ENCODE data around the gene RIPOR3. TPM values are rescaled to one million over a fixed set of nuclear protein-coding genes. Genes with fewer than 3 reads are reported as not detected.

The RIPOR3 gene
- total and polyA plus RNA-seq, 9 of the 15 experiments (the other 6 are each of a cell fraction or from before 2014, with no cell fraction given), result 3.3 to 62.7 (median 21.4) TPM

DNA sequence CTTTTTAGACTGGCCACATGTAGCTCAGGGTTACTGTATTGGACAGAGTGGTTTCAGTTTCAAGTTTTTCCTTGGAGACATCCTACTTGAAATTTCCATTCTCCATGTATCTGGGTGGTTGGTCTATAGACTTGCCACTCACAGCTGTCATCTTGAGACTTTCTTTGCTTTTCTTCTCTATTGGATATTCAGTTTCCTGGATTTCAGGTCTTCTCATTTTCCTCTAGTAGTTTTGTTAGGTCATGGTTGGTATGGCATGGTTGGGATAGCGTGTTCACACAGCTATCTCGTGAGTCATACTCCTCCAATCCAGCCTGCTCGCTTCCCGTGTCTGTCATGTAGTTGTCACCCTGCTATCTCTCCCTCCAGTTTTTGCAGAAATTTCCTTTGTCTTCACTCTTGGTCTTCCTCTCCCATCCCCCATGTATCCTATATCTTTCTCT lies 132.8 kb downstream of the RIPOR3 start (continued):
- TF ChIP-seq, protein P1, sequence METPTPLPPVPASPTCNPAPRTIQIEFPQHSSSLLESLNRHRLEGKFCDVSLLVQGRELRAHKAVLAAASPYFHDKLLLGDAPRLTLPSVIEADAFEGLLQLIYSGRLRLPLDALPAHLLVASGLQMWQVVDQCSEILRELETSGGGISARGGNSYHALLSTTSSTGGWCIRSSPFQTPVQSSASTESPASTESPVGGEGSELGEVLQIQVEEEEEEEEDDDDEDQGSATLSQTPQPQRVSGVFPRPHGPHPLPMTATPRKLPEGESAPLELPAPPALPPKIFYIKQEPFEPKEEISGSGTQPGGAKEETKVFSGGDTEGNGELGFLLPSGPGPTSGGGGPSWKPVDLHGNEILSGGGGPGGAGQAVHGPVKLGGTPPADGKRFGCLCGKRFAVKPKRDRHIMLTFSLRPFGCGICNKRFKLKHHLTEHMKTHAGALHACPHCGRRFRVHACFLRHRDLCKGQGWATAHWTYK (CRISPR knock-in tag; IDR thresholded peaks at IDR 0.05), result no peak
- TF ChIP-seq TCF7 (IDR thresholded peaks at IDR 0.05; ENCODE audit: borderline replicate concordance) (no peak), PHF20 (IDR thresholded peaks at IDR 0.05; ENCODE audit: partially characterized antibody) (no peak), CBFA2T3 (IDR thresholded peaks at IDR 0.05) (peak; percentile 87), ETS2 (tag; IDR thresholded peaks at IDR 0.05; ENCODE audit: borderline replicate concordance, poor library complexity, severe bottlenecking) (no peak), GTF2E2 (tag; IDR thresholded peaks at IDR 0.05) (no peak), ZNF699 (CRISPR knock-in tag; IDR thresholded peaks at IDR 0.05; ENCODE audit: insufficient replicate concordance) (no peak), FOXK2 (conservative IDR thresholded peaks at IDR 0.05 in 1 of 2, IDR thresholded peaks at IDR 0.05 in 1 of 2; ENCODE audit: low read depth in 2 of 2) (peak; percentile 44 to 48; a peak in 2 of 4 replicates), ZNF175 (CRISPR knock-in tag; IDR thresholded peaks at IDR 0.05; ENCODE audit: low read depth) (no peak), SNRNP70 (optimal IDR thresholded peaks at IDR 0.05; ENCODE audit: low read depth, low read length) (no peak), BRD9 (IDR thresholded peaks at IDR 0.05; ENCODE audit: low read depth, partially characterized antibody) (peak; percentile 54), U2AF2 (optimal IDR thresholded peaks at IDR 0.05; ENCODE audit: low read depth, low read length) (no peak), EP400 (IDR thresholded peaks at IDR 0.05) (peak; percentile 67), SMARCB1 (IDR thresholded peaks at IDR 0.05; ENCODE audit: insufficient read length, low read depth) (no peak), HEY1 (CRISPR knock-in tag; IDR thresholded peaks at IDR 0.05; ENCODE audit: borderline replicate concordance) (no peak), ZNF668 (CRISPR knock-in tag; IDR thresholded peaks at IDR 0.05) (no peak), ZNF778 (CRISPR knock-in tag; IDR thresholded peaks at IDR 0.05) (no peak), KLF10 (CRISPR knock-in tag; IDR thresholded peaks at IDR 0.05) (no peak), DPF2 (IDR thresholded peaks at IDR 0.05) (peak; percentile 92), MTA3 (IDR thresholded peaks at IDR 0.05; ENCODE audit: borderline replicate concordance) (0 out of 2 replicates have a peak, but pooled peaks have one; percentile 36), KDM5B (IDR thresholded peaks at IDR 0.05; ENCODE audit: insufficient replicate concordance, low read depth, low read length) (no peak), SMARCC2 (IDR thresholded peaks at IDR 0.05; ENCODE audit: low read depth) (peak; percentile 45), MXI1 (IDR thresholded peaks at IDR 0.05; ENCODE audit: low read depth, low read length) (no peak), PHB (CRISPR knock-in tag; IDR thresholded peaks at IDR 0.05) (no peak), CXXC5 (CRISPR knock-in tag; IDR thresholded peaks at IDR 0.05) (peak; percentile 20; the same call in 1 of the 2 replicates)
- TF ChIP-seq, protein P2, sequence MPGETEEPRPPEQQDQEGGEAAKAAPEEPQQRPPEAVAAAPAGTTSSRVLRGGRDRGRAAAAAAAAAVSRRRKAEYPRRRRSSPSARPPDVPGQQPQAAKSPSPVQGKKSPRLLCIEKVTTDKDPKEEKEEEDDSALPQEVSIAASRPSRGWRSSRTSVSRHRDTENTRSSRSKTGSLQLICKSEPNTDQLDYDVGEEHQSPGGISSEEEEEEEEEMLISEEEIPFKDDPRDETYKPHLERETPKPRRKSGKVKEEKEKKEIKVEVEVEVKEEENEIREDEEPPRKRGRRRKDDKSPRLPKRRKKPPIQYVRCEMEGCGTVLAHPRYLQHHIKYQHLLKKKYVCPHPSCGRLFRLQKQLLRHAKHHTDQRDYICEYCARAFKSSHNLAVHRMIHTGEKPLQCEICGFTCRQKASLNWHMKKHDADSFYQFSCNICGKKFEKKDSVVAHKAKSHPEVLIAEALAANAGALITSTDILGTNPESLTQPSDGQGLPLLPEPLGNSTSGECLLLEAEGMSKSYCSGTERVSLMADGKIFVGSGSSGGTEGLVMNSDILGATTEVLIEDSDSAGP (CRISPR knock-in tag; IDR thresholded peaks at IDR 0.05), result no peak
- TF ChIP-seq, protein P3, sequence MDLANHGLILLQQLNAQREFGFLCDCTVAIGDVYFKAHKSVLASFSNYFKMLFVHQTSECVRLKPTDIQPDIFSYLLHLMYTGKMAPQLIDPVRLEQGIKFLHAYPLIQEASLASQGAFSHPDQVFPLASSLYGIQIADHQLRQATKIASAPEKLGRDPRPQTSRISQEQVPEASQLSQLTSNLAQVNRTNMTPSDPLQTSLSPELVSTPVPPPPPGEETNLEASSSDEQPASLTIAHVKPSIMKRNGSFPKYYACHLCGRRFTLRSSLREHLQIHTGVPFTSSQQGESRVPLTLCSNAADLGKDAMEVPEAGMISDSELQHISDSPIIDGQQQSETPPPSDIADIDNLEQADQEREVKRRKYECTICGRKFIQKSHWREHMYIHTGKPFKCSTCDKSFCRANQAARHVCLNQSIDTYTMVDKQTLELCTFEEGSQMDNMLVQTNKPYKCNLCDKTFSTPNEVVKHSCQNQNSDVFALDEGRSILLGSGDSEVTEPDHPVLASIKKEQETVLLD (IDR thresholded peaks at IDR 0.05), result peak; percentile 58; the same call in 1 of the 2 replicates

Measured in K562 (cell line).